Nucleus accumbens (tissue), 56 donors: ENCODE data around the gene ATCAY.
"Not testable (repeated sequence)": the region's sequence is repeated elsewhere in the genome, so short reads cannot be mapped to it uniquely, and the experiment has no call there.

ENCODE experiments used
- DNase-seq, 56 donors: peaks; one replicate each; lab custom pipeline; 2025; lab: John Stamatoyannopoulos, UW

ATCAY gene

GRCh38 chr19:3966051-3967017, 85.8 kb downstream of the ATCAY start:
- DNase-seq, result no peak

- not testable (repeated sequence) for DNase-seq
Observed at GRCh38 chr19:3967983-3968382, 87.5 kb downstream of the ATCAY start.

GRCh38 chr19:3968556-3969434, 88.3 kb downstream of the ATCAY start:
- peak in 5 of 56 donors; percentile 6 to 45 (median 17) for DNase-seq

GRCh38 chr19:3969435-3970312, 89.2 kb downstream of the ATCAY start:
- DNase-seq, result peak in 1 of 56 donors; percentile 14

GRCh38 chr19:3970313-3970807, 89.9 kb downstream of the ATCAY start:
- no peak for DNase-seq

GRCh38 chr19:3970808-3971598, 90.5 kb downstream of the ATCAY start, which contains the start of gene DAPK3:
Gene DAPK3, minus strand, starts transcription at chr19:3971099. Its CDS starts 1,364 bp downstream, at chr19:3969735.
- peak; percentile 81 to 99 (median 96) for DNase-seq

- no peak for DNase-seq
Observed at GRCh38 chr19:3975144-3975543, 94.7 kb downstream of the ATCAY start.

- DNase-seq, result peak in 1 of 56 donors; percentile 1
Observed at GRCh38 chr19:3975637-3976087, 95.2 kb downstream of the ATCAY start.

- no peak for DNase-seq
Observed at GRCh38 chr19:3976495-3977241, 96.2 kb downstream of the ATCAY start.
